Measurements from ENCODE around the gene DUSP3.

DUSP3 gene

GRCh38 chr17:43787728-43788127 is 9.0 kb upstream of the DUSP3 start:
- H3K4me3 ChIP-seq (ENCODE audit: low read depth, low read length): no peak overlapping the region
- DNase-seq (ENCODE audit: low read depth): no peak
- TF ChIP-seq CTCF (IDR thresholded peaks at IDR 0.05; ENCODE audit: low read depth, low read length): no peak
- no peak for TF ChIP-seq MYC (IDR thresholded peaks at IDR 0.05; ENCODE audit: low read depth, low read length)
- TF ChIP-seq MAX (IDR thresholded peaks at IDR 0.05; ENCODE audit: low read depth, low read length): no peak
- TF ChIP-seq POLR2A (IDR thresholded peaks at IDR 0.05; ENCODE audit: extremely low read depth, insufficient read length): no peak

DNA sequence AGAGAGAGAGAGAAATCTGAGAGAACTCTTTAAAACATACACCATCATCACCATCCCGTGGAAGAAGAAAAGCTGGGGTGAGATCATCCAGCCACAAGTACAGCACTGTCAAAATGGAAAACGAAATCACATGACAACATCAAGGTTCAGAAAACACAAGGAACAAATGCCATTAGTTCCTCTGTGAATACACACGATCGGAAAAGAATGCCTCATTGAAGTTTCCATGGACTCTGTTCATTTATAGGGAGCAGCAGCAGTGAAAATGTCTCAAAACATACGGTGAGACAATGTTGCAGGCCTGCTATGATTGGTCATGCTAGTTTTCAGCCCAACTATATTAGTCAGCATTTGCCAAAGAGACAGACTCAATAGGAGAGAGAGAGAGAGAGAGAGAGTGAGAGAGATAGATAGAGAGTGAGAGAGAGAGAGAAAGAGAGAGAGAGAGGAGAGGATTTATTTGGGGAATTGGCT is 5.9 kb upstream of the DUSP3 start:
- TF ChIP-seq POLR2A (IDR thresholded peaks at IDR 0.05; ENCODE audit: extremely low read depth, insufficient read length) (no peak), CTCF (IDR thresholded peaks at IDR 0.05; ENCODE audit: low read depth, low read length) (no peak), MAX (IDR thresholded peaks at IDR 0.05; ENCODE audit: low read depth, low read length) (no peak), MYC (IDR thresholded peaks at IDR 0.05; ENCODE audit: low read depth, low read length) (no peak)
- no peak overlapping the region for H3K4me3 ChIP-seq (ENCODE audit: low read depth, low read length)

GRCh38 chr17:43784068-43784467 is 5.3 kb upstream of the DUSP3 start:
- DNase-seq (ENCODE audit: low read depth): no peak
- TF ChIP-seq CTCF (IDR thresholded peaks at IDR 0.05; ENCODE audit: low read depth, low read length) (no peak), MYC (IDR thresholded peaks at IDR 0.05; ENCODE audit: low read depth, low read length) (no peak), MAX (IDR thresholded peaks at IDR 0.05; ENCODE audit: low read depth, low read length) (no peak), POLR2A (IDR thresholded peaks at IDR 0.05; ENCODE audit: extremely low read depth, insufficient read length) (no peak)
- no peak overlapping the region for H3K4me3 ChIP-seq (ENCODE audit: low read depth, low read length)

More for the DNA sequence above, 5.9 kb upstream of the DUSP3 start:
- DNase-seq (ENCODE audit: low read depth): no peak

- DNase-seq (ENCODE audit: low read depth): peak; percentile 39
- no peak for TF ChIP-seq CTCF (IDR thresholded peaks at IDR 0.05; ENCODE audit: low read depth, low read length)
- TF ChIP-seq POLR2A (IDR thresholded peaks at IDR 0.05; ENCODE audit: extremely low read depth, insufficient read length): no peak
- no peak for TF ChIP-seq MYC (IDR thresholded peaks at IDR 0.05; ENCODE audit: low read depth, low read length)
- no peak for TF ChIP-seq MAX (IDR thresholded peaks at IDR 0.05; ENCODE audit: low read depth, low read length)
- no peak overlapping the region for H3K4me3 ChIP-seq (ENCODE audit: low read depth, low read length)
Observed at GRCh38 chr17:43782913-43783680, 4.3 kb upstream of the DUSP3 start.

DNA sequence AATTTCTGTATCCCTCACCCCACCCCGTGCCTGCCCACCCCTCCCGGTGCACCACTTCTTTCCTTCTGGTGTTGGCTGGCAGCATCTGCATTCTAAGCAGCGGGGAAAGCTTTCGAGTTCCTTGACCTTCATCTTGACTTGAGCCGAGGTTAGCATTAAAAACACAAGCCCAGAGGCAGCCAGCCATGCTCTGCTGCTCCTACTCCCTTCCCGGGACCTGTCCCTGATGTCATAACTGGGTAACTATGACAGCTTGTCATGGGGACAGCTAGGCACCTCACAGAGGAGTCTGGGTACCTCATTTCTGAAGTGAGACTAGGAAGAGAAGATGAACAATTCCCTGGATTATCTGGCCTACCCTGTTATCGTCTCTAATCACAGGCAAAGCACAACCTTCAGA is 1.4 kb upstream of the DUSP3 start, which contains the start of gene CFAP97D1:
CFAP97D1 (plus strand) TSS at position 301 of the 400 bp plus-strand sequence; CDS start at position 329, 28 bp downstream.
- no peak for TF ChIP-seq CTCF (IDR thresholded peaks at IDR 0.05; ENCODE audit: low read depth, low read length)
- peak within 1 kb of the TSS; percentile 58 for H3K4me3 ChIP-seq (ENCODE audit: low read depth, low read length)
- no peak for DNase-seq (ENCODE audit: low read depth)
